Stomach (tissue), 4 donors: ENCODE measurements around the gene STX1A.

ENCODE experiments used
- CTCF ChIP-seq, 7 experiments: fragments of 450-650 bp in 4 of 7; fragments of 200-600 bp in 3 of 7; sonication (generic) in 3 of 7; IDR thresholded peaks; one replicate each; pipeline ENCODE4 v1.5.1; 2016 to 2019; ENCODE audit warnings: antibody characterized with exemption in 7 of 7, control low read depth in 2 of 7, mild to moderate bottlenecking in 1 of 7
- EP300 ChIP-seq: sonication (generic); formaldehyde crosslinking; IDR thresholded peaks from one replicate; pipeline ENCODE4 v1.6.1; 2017; ENCODE audit warnings: antibody characterized with exemption
- POLR2A ChIP-seq, 4 donors: fragments of 450-650 bp; IDR thresholded peaks; one replicate each; pipeline ENCODE4 v1.6.1; 2016; ENCODE audit warnings: antibody characterized with exemption in 4 of 4, control low read depth in 2 of 4, mild to moderate bottlenecking in 1 of 4, moderate library complexity in 1 of 4
- POLR2AphosphoS5 ChIP-seq, 3 donors: sonication (generic); formaldehyde crosslinking; IDR thresholded peaks; one replicate each; pipeline ENCODE4 v1.6.1; 2016; ENCODE audit warnings: antibody characterized with exemption in 3 of 3

- no peak for TF ChIP-seq CTCF (IDR thresholded peaks at IDR 0.05)
- TF ChIP-seq POLR2AphosphoS5 (IDR thresholded peaks at IDR 0.05), result no peak
- no peak for TF ChIP-seq POLR2A (IDR thresholded peaks at IDR 0.05)
- TF ChIP-seq EP300, result no peak
Observed at GRCh38 chr7:73723813-73724212, 4.3 kb upstream of the STX1A start.
